HG03432 (cell line): ENCODE data around the gene SAMD1.
"Not testable (repeated sequence)": the region's sequence is repeated elsewhere in the genome, so short reads cannot be mapped to it uniquely, and the experiment has no call there.

Experiments
- ATAC-seq: cut with Tn5 transposase; IDR thresholded peaks from one replicate; pipeline ENCODE4 v1.9.1; 2021; ENCODE audit warnings: mild to moderate bottlenecking, moderate library complexity; ENCODE audit not compliant: unreplicated experiment

The SAMD1 gene

DNA sequence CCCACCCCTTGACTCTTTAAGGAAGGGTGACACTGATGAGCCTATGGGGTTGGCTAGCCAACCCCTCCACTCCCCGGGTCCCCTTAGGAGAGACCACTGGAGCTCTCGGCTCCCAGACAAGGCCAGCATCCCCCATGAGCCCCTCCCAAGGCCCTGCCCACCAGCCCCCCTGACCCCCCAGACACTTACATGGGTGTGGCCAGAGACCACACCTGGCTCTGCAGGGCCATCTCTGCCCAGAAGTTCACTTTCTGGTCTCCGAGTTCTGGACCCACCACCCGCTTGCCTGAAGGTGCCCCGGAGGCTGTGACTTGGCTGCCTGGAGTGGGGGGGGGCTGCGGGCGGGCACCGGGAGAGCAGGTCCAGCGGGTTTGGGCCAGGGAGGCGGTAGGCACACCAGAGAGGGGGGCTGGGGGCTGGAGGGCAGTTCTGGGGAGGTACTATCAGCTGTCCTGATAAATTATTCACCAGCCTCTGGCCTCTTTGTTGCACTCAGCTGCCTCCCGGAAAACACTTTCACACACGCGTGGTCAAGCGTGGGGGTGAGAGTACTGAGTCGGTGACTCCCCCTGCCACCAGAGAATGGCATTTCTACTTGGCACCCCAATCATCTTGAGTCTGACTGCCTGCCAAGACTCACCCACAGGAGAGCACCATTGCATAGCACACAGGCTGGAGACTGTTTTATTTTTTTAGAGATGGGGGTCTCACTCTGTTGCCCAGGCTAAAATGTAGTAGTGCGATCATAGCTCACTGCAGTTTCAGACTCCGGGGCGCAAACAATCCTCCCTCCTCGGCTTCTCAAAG lies 28.6 kb downstream of the SAMD1 start, which contains the start of gene PALM3:
PALM3 (minus strand) TSS at position 326 of the 807 bp plus-strand sequence; CDS start at position 230, 96 bp downstream.
- ATAC-seq, result no peak

DNA sequence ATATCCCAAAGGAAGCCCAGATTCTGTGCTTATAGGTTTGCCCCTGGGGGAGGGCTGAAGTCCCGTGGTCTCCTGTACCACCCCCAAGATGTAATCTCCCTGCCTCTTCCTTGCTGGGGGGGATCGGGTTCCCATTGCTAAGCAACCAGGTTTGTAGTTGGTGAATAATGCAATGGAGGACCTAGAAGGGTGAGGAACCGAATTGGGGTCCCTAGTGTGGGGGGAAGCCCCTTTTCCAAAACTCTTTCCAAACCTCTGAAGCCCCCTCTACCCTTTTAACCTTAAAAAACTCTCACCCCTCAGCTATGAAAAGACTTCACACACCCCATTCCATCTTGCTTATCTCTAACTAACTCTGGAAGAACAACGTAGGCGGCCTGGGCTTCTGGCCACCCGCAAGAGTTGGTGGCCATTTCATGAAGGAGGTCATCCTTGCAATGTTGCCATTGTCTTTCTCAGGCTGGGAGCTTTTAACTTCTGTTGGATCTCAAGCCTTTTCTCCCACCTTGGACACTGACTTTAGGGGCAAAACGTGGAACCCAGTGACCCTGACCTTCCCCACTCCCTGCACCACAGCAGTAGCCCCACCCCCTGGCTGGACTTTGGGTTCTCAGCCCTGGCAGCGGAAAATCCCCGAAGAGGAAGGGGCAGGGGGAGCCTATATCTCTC lies 29.3 kb downstream of the SAMD1 start:
- ATAC-seq, result no peak

DNA sequence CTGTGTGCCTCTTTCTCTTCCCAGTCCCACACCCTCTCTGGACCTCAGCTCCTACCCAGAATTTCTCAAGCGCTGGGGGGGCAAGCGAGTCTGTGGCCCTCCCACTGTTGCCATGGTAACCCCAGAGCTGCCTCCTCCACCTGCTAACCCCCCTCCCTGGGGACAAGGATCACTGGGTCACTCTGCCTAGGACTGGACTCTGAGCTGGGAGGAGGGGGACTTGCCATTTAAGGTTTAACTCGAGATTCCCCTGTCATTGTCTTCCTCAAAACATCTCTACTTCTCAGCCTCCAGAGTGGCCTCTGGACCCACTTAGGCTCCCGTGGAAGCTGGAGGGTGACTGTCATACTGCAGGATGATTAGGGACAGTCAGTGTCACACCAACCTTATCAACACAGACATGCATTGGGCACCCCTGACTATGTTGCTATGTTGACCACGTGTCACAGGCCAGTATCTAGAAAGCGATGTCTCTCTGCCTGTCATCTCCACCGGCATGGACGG lies 30.8 kb downstream of the SAMD1 start:
- ATAC-seq, result no peak

DNA sequence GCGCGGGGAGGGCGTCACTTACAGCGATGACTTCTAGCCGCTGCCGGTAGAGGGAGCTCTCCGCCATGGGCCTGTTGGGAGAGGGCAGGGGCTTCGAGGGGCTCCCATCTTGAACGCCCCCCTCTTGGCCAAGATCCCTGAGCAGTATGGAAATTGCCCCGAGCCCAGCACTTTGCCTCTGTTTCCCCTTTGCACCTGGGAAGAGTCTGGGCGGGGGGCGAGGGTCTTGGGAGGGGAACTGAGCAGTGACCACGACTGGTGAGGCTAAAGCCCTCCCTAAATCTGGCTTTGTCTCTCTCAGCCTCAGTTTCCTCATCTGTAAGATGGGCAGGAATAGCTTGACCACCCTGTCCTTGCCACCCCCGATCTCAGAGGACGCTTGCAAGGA lies 31.5 kb downstream of the SAMD1 start:
- ATAC-seq, result no peak

DNA sequence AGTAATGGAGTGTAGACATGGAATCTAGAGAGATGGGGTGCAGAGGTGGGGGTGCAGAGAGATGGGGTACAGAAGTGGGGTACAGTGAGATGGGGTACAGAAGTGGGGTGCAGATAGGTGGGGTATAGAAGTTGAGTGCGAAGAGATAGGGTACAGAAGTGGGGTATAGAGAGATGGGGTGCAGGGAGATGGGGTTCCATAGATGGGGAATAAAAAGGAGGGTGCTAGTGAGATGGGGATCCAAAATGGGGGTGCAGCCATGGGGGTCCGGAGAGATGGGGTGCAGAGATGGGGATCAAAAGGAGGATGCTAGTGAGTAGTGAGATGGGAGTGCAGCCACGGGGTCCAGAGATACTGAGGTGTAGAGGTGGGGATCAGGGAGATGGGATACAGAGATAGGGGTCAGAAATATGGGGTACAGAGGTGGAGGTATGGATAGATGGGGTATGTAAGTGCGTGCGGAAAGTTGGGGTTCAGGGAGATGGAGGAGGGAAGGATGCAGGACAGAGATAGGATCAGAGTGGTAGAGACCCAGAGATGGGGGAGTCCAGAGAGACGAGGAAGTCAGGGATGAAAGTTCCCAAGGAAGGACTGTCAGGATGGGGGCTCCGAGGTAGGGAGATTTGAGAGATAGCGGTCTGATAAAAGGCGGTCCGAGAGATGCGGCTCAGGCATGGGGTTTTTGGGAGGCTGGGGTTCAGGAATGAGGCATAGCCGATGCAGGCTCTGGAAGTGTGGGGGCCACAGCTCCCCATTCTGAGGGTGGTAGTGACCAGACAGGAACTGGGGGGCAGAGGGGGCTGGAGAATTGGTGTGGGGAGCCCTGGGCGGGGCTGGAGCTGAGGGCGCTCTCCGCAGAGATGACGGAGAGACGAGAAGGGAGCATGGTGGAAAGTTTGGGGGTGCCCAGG lies 32.1 kb downstream of the SAMD1 start:
- ATAC-seq, result no peak

DNA sequence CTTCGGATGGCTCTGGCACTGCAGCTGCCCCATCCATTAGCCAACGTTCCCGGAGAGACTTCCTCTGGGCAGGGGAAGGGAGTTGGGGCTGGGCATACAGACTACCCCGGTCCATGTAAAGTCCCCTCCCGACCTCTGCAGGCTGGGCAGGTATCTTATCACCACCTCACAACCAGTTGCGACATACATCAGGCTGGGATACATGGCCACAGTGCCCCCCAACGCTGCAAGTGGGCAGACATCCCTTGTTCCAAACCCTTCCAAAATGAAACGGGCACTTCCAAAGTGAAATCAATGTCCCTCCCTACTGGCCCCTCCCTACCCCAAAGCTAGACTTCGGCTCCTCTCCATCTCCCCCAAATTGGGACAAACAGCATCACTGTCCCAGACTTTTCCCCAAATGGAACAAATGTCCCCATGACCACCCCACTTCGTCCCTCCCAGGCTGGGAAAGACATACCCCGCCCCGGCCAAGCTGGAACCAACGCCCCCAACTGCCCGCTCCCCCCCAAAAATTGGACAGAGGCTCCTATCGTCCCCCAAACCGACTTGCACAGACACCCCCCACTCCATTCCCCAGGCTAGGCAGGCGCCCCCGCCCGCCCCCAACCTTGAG lies 33.7 kb downstream of the SAMD1 start:
- ATAC-seq, result no peak

DNA sequence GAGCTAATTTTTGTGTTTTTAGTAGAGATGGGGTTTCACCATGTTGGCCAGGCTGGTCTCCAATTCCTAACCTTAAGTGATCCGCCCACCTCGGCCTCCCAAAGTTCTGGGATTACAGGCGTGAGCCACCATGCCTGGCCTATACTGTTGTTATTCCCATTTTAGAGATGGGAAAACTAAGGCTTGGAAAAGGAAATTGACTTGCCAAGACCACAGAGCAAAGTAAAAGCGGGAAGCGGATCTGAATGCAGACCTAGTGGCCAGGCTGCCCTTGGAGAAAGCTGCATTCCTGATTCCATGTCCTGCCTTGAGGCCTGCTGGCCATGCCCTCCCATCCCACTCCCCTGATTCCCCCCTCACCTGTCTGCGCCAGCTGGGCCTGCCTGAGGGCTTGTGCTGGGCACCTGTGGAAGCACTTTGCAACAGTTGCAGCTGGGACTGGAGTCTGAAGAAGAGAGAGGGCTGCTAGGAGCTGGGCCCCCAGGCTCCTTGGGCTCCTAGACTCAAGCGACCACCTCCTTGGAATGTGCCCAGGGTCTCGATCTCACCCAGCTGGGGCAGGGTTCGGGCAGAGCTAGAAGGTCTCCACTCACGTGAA lies 34.4 kb downstream of the SAMD1 start:
- no peak for ATAC-seq

DNA sequence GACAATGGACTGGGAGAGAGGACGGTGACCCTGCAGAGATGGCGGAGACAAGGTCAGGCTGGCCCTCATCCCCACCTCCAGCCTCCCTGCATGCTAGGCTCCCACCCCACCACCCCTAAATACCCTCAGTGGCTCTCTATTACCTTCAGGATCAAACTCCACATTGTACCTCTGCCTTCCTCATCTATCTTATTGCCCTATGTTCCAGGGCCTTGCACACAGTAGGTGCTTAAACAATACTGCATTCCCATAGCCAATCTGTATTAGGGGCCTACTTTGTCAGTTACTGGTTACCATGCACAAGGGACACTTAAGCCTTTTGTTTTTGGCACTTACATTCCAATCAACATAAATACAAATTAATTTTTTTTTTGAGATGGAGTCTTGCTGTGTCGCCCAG lies 35.2 kb downstream of the SAMD1 start:
- no peak for ATAC-seq

DNA sequence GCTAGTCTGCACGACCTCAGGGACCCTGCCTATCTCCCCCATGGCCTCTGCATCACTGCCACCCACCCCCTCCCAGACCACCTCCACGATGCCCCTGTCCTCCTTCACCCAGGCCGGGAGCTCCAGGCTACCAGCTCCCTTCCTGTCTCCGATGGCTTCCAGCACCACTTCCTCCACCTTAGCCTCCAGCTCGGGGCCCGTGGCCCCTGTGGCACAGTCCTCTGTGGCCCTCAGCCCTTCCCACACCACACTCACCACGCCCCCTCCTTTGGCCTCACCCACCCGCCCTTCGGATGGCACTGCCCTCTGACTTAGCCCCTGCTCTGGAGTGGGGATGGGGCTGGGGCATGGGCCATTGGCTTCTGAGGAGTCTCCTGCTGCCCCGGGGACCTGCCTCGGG lies 35.8 kb downstream of the SAMD1 start:
- ATAC-seq, result no peak

DNA sequence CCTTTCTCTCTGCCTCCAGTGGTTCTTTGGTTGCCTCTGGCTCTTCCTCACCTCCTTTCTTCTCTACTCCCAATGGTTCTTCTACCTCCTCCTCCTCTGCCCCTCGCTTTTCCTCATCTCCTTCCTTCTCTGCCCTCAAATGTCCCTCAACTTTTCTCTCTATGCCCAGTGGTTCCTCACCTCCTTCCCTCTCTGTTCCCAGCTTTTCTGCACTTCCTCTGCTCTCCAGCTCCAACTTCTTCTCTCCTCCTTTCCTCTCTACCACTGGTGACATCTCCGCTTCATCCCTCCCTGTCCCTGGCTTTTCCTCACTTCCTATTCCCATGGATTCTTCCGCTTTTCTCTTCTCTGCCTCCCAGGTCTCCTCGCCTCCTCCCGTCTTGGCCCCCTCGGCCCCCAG lies 36.5 kb downstream of the SAMD1 start:
- no peak for ATAC-seq

DNA sequence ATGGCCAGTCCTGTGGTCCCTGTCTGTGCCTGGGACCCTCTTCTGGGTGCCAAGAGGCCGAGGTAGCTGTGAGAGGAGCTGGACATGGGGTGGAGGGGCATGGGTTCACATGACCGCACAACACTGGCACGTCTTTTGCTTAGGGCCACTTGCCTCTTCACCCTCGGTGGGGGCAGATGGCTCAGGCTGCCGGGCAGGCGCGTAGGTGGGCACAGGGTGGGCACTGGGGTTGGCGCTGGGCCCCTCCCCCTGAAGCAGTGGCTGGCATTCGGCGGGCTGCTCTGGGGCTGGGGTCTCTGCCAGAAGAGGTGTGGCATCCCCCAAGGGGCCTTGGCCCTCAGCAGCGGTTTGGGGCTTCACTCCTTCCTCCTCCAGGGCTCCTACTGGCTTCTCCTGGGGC lies 37.1 kb downstream of the SAMD1 start:
- ATAC-seq, result no peak

DNA sequence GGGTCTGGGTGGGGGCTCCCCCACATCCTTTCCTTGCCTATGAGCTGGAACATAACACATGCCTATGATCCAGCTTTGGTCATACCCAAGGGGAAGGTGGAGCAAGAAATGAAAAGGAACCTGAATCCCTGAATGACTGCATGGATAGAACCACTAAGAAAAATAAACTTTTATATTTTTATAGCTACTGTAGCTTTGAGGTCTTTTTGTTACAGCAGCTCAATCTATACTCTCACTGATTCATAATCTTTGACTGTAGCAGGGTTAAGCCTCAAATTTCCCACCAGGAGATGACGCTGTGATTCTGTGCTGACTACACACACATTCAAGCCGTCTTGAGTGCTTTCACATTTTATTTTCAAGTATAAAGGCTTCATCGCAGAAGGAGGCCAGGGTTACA lies 37.5 kb downstream of the SAMD1 start:
- ATAC-seq, result no peak

DNA sequence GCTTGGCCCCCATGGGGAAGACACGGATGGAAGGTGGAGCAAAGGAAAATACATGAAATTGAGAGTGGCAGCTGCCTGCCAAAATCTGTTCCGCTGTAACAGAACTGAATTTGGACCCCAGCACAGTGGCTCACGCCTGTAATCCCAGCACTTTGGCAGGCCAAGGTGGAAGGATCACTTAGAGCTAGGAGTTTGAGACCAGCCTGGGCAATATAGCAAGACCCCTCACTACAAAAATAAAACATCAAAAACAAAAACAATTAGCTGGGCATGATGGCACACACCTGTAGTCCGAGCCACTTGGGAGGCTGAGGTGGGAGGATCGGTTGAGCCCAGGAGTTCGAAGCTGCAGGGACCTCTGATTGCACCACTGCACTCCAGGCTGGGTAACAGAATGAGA lies 38.1 kb downstream of the SAMD1 start:
- ATAC-seq, result no peak

DNA sequence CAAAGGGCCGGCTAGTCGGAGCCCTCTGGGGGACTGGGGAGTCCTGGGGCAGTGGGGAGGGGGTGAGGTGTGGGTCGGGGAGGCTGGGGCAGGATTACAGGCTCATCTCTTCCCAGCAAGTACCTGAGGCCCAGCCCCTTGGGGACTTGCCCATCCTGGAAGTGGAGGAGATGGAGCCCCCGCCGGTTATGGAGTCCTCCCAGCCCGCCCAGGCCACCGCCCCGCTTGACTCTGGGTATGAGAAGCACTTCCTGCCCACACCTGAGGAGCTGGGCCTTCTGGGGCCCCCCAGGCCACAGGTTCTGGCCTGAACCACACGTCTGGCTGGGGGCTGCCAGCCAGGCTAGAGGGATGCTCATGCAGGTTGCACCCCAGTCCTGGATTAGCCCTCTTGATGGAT lies 38.6 kb downstream of the SAMD1 start:
- ATAC-seq, result no peak

DNA sequence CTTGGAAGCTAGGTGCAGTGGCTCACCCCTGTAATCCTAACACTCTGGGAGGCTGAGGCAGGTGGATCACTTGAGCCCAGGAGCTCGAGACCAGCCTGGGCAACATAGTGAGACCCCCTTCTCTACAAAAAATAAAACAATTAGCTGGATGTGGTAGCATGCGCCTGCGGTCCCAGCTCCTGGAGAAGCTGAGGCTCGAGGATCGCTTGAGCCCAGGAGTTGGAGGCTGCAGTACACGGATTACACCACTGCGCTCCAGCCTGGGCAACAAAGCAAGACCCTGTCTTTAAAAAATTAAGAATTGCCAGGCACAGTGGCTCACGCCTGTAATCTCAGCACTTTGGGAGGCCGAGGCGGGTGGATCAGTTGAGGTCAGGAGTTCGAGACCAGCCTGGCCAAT lies 39.6 kb downstream of the SAMD1 start:
- ATAC-seq, result not testable (repeated sequence)

DNA sequence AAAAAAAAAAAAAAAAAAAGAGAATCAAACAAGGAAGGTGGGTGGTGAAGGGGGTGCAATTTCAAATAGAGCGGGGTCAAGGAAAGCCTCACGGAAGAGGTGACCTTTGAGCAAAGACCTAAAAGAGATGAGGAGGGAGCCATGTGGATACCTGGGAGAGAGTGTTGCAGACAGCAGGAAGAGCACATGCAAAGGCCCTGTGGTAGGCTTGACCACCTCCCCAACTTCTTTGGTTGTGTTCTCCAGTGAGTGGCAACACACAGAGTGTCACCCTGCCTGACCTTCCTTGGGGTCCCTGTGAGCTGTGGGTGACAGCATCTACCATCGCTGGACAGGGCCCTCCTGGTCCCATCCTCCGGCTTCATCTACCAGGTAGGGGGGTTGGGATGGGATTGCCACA lies 40.0 kb downstream of the SAMD1 start:
- ATAC-seq, result no peak

DNA sequence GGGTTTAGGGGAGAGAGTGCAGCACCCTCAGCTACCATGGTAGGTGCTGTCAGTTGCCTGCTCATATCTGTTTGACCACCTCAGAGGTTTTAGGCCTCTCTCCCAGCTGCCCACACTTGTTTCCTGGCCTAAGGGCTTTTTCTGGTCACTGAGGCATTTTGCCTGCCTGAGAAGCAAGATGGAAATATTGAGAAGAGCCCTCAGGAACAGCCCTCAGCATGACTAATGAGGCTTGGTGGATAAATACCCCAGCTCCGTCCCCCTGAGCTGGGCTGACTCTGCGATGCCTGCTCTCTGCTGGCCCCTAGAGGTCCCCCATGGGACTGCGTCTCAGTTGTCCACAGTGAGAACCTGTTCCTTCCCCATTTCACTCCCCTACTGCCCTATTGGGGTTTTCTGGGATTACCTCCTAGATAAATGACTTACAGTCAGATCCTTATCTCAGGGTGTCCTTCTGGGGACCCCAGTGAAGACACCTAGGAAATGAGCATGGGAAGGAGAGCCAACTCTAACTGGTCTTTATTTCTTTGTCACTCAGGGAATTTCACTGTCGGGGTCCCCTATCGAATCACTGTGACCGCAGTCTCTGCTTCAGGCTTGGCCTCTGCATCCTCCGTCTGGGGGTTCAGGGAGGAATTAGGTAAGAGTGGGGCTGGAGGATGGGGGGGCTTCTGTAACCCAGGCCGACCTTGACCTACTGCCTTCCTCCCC lies 42.0 kb downstream of the SAMD1 start:
- ATAC-seq, result no peak

DNA sequence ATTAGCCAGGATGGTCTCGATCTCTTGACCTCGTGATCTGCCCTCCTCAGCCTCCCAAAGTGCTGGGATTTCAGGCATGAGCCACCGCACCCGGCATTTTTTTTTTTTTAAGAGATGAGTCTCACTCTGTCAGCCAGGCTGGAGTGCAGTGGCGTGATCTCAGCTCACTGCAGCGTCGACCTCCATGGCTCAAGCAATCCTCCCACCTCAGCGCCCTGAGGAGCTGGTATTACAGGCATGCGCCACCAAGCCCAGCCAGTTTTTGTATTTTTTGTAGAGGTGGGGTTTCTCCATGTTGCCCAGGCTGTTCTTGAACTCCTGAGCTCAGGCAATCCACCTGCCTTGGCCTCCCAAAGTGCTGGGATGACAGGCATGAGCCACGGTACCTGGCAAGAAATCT lies 42.7 kb downstream of the SAMD1 start:
- ATAC-seq, result not testable (repeated sequence)

DNA sequence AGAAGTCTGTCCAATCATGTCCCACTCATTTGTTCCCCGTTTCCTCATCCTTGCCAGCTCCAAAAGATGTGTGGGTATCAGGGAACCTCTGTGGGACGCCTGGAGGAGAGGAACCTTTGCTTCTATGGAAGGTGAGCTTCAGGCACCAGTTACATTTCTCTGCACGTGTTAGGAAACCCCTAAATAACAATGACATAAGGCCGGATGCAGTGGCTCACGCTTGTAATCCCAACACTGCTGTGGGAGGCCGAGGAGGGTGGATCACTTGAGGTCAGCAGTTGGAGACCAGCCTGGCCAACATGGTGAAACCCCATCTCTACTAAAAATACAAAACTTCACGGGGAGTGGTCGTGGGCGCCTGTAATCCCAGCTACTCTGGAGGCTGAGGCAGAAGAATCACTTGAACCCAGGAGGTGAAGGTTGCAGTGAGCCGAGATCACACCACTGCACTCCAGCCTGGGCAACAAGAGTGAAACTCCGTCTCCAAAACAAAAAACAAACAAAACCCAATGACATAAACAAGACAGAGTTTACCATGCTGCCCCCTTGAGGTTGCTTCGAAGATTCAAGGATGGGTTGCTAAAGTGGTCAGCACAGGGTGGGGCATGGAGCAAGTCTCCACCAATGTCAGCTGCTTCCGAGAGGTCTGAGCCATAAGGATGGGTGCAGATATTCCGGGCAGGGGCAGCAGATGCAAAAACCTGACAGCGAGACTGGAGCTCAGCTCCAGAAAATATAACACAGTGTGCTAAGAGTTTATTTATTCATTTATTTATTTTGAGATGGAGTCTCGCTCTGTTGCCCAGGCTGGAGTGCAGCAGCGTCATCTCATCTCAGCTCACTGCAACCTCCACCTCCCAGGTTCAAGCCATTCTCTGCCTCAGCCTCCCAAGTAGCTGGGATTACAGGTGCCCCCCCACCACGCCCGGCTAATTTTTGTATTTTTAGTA lies 47.6 kb downstream of the SAMD1 start:
- not testable (repeated sequence) for ATAC-seq
